Panc1 (cell line): ENCODE results near the gene B4GAT1. TPM values are rescaled to one million over a fixed set of nuclear protein-coding genes. Genes with fewer than 3 reads are reported as not detected.

Experiments used
- ATAC-seq: fragments of 200-7000 bp; cut with Tn5 transposase; 2 replicates; pipeline ENCODE4 v1.9.1; 2020; ENCODE audit warnings: mild to moderate bottlenecking, moderate library complexity
- BruUV-seq: library from RNA; stranded (reverse); fragments of 400-500 nt; replicated peaks from 2 replicates; lab custom pipeline; 2021; lab: Mats Ljungman, UMichigan
- CTCF ChIA-PET: fragments of 300-600 bp; sonication (Branson Sonifier 250); formaldehyde crosslinking; loops from one replicate; lab custom pipeline; 2022; ENCODE audit warnings: antibody characterized with exemption; lab: Charles Lee
- POLR2A ChIA-PET: fragments of 300-600 bp; sonication (Branson Sonifier 250); formaldehyde crosslinking; loops from one replicate; lab custom pipeline; 2022; ENCODE audit warnings: antibody characterized with exemption; lab: Charles Lee
- DNase-seq: peaks from one replicate; pipeline ENCODE4 v3.0.0-alpha.2; 2010; ENCODE audit warnings: low read depth, low spot score
- H3K27ac ChIP-seq: 2 replicates; pipeline ENCODE4 v1.5.1; 2011; ENCODE audit warnings: mild to moderate bottlenecking, low read length, inconsistent platforms
- H3K27me3 ChIP-seq: fragments of 200-500 bp; sonication (Bioruptor generic); 2 replicates; pipeline ENCODE4 v1.6.0; 2014; ENCODE audit warnings: low read length, inconsistent platforms; ENCODE audit not compliant: control insufficient read depth, insufficient read depth
- H3K36me3 ChIP-seq: fragments of 200-500 bp; sonication (Bioruptor generic); 2 replicates; pipeline ENCODE4 v1.5.1; 2014; ENCODE audit warnings: inconsistent platforms, mild to moderate bottlenecking, low read length, moderate library complexity; ENCODE audit not compliant: control insufficient read depth, insufficient read depth
- H3K4me1 ChIP-seq: 2 replicates; pipeline ENCODE4 v1.5.1; 2011; ENCODE audit warnings: inconsistent platforms, mild to moderate bottlenecking, low read length, moderate library complexity; ENCODE audit not compliant: control insufficient read depth, insufficient read depth
- H3K4me3 ChIP-seq, 2 experiments: 2 replicates each; pipeline ENCODE4 v1.5.1; 2011 to 2012; ENCODE audit warnings: low read depth in 2 of 2, low read length in 2 of 2, mild to moderate bottlenecking in 2 of 2, inconsistent platforms in 1 of 2, moderate library complexity in 1 of 2
- H3K9me3 ChIP-seq: fragments of 200-500 bp; sonication (Bioruptor generic); 2 replicates; pipeline ENCODE4 v1.5.1; 2014; ENCODE audit warnings: low read depth, mild to moderate bottlenecking, inconsistent platforms, low read length, moderate library complexity; ENCODE audit not compliant: control insufficient read depth, insufficient read depth
- CTCF ChIP-seq: fragments of 450-650 bp; IDR thresholded peaks from 2 replicates; pipeline ENCODE4 v1.5.1; 2017; ENCODE audit warnings: mild to moderate bottlenecking
- POLR2AphosphoS5 ChIP-seq: IDR thresholded peaks from 2 replicates; pipeline ENCODE4 v1.6.1; 2012; ENCODE audit warnings: mild to moderate bottlenecking, low read depth, low read length, moderate library complexity
- REST ChIP-seq, 2 experiments: IDR thresholded peaks; 2 replicates each; pipeline ENCODE4 v1.6.1; 2011 to 2012; ENCODE audit warnings: low read depth in 2 of 2, control low read depth in 1 of 2, low read length in 1 of 2, mild to moderate bottlenecking in 1 of 2, moderate library complexity in 1 of 2; ENCODE audit not compliant: insufficient read depth in 1 of 2
- SIN3A ChIP-seq: IDR thresholded peaks from 2 replicates; pipeline ENCODE4 v1.6.1; 2012; ENCODE audit warnings: low read depth, mild to moderate bottlenecking, low read length, moderate library complexity, borderline replicate concordance; ENCODE audit not compliant: insufficient read depth
- TCF7L2 ChIP-seq: IDR thresholded peaks from 2 replicates; pipeline ENCODE4 v1.6.1; 2011; ENCODE audit warnings: mild to moderate bottlenecking, low read depth, low read length, inconsistent platforms
- in situ Hi-C: cut with HindIII; loops from 2 replicates; pipeline ENCODE4 v1.10.0; 2016; ENCODE audit warnings: low sequenced_read_pairs, low pct_unique_long_range_greater_than_20kb
- intact Hi-C: fragments of 100-400 bp; cut with micrococcal nuclease; formaldehyde crosslinking; loops from one replicate; pipeline ENCODE4 v1.10.0; 2022; ENCODE audit not compliant: unreplicated experiment
- total RNA-seq: library from RNA; stranded (reverse); gene quantifications from one replicate; pipeline ENCODE4 v1.2.1, GENCODE V29; 2021; ENCODE audit not compliant: unreplicated experiment

Gene B4GAT1
- total RNA-seq, 1 experiment from 2014 or later, result 29.3 TPM

DNA sequence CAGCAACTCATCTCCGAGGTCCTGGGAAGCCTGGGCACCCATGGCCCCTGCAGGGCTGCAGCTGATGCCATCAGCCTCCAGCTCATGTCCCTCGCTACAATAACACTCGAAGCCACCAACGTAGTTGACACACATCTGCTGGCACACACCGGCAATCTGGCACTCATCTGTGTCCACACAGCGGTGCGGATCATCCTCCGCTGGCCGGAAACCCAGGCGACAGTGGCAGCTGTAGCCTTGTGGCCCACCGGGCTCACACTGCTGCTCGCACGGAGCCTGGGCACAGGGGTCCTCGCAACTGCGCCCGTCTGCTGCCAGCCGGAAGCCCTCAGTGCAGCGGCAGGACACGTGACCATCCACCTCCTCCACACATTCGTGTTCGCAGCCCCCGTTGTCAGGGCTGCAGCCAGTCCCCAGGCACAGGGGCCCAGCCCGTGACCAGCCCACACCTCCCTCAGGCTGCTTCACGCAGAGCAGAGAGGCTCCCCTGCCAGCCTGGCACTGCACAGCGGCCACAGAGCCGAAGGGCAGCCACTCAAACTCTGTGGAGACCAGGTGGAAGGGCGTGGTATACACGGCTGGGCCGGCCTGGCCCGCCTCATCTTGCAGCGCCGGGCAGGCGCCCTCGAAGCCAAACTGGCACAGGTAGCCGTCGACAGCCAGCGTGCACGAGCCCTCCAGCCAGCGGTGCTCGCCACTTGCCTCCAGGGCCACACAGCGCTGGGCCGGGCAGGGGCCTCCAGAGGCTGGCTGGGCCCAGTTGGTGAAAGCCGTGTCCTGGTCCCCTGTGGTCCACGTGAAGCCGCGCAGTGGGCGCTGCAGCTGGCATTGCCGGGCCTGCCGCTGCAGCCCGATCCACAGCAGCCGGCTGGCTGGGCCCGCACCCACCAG, 31.3 kb downstream of the B4GAT1 start:
- intact Hi-C loops, result no loop called here
- peaks cover 9% of the 10 kb centered on the region for H3K4me1 ChIP-seq
- no peaks in the 10 kb centered on the region for H3K36me3 ChIP-seq
- CTCF ChIA-PET, result interaction anchor here (0.6 to 1.0 kb wide), 2 partner anchors 34 to 40 kb away, joined by 3 to 7 read pairs; no protein-coding TSS in a partner anchor
- in situ Hi-C loops, result no loop called here
- no peak overlapping the region for H3K27ac ChIP-seq
- POLR2A ChIA-PET, result no interaction called here
- no peak for ATAC-seq
- H3K9me3 ChIP-seq, result no peaks in the 10 kb centered on the region
- no peaks in the 10 kb centered on the region for H3K27me3 ChIP-seq
- TF ChIP-seq SIN3A (no peak), CTCF (no peak), POLR2AphosphoS5 (no peak), TCF7L2 (no peak), REST (IDR thresholded peaks at IDR 0.05; ENCODE audit: insufficient read depth in 1 of 2, low read depth in 2 of 2, low read length in 1 of 2) (no peak)
- no TSS peak for BruUV-seq
- DNase-seq, result no peak
- no peak overlapping the region for H3K4me3 ChIP-seq

- Histone ChIP-seq H3K27ac (no peak overlapping the region), H3K9me3 (no peaks in the 10 kb centered on the region), H3K4me3 (no peak overlapping the region), H3K27me3 (no peaks in the 10 kb centered on the region), H3K4me1 (peaks cover 10% of the 10 kb centered on the region), H3K36me3 (no peaks in the 10 kb centered on the region)
- in situ Hi-C loops, result no loop called here
- DNase-seq (no peak), ATAC-seq (no peak)
- TF ChIP-seq CTCF (no peak), REST (IDR thresholded peaks at IDR 0.05; ENCODE audit: insufficient read depth in 1 of 2, low read depth in 2 of 2, low read length in 1 of 2) (no peak), POLR2AphosphoS5 (no peak), SIN3A (no peak), TCF7L2 (no peak)
- CTCF ChIA-PET, result interaction anchor here (0.6 to 1.0 kb wide), 2 partner anchors 33 to 57 kb away, joined by 3 read pairs; no protein-coding TSS in a partner anchor
- intact Hi-C loops, result no loop called here
- BruUV-seq, result no TSS peak
- POLR2A ChIA-PET, result no interaction called here
Observed at GRCh38 chr11:66315498-66315885, 31.9 kb downstream of the B4GAT1 start.
